HepG2 (cell line): ENCODE results near the gene ZC3H4.

Source experiments
- GABPB1 ChIP-seq: IDR thresholded peaks from 2 replicates; pipeline ENCODE4 v1.6.1; 2016; ENCODE audit warnings: mild to moderate bottlenecking, missing genetic modification reagents, moderate library complexity, missing compliant biosample characterization
- NR3C1 ChIP-seq: sonication (generic); formaldehyde crosslinking; IDR thresholded peaks from 2 replicates; pipeline ENCODE4 v1.4.0; 2020; ENCODE audit warnings: missing genetic modification reagents
- TF ChIP-seq, protein P1 (sequence below): sonication (generic); formaldehyde crosslinking; IDR thresholded peaks from 2 replicates; pipeline ENCODE4 v1.4.0; 2020; ENCODE audit warnings: missing genetic modification reagents

- TF ChIP-seq, protein P1, sequence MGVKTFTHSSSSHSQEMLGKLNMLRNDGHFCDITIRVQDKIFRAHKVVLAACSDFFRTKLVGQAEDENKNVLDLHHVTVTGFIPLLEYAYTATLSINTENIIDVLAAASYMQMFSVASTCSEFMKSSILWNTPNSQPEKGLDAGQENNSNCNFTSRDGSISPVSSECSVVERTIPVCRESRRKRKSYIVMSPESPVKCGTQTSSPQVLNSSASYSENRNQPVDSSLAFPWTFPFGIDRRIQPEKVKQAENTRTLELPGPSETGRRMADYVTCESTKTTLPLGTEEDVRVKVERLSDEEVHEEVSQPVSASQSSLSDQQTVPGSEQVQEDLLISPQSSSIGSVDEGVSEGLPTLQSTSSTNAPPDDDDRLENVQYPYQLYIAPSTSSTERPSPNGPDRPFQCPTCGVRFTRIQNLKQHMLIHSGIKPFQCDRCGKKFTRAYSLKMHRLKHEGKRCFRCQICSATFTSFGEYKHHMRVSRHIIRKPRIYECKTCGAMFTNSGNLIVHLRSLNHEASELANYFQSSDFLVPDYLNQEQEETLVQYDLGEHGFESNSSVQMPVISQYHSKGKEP: no peak
- no peak for TF ChIP-seq GABPB1
- TF ChIP-seq NR3C1 (CRISPR knock-in tag): no peak
Observed at GRCh38 chr19:47093841-47094240, 19.7 kb downstream of the ZC3H4 start.
